K562 (cell line): Measurements from ENCODE around the gene DRG1. TPM values are rescaled to one million over a fixed set of nuclear protein-coding genes. Genes with fewer than 3 reads are reported as not detected.

Source experiments
- ESRRB ChIP-seq: fragments of 250-450 bp; sonication (Bioruptor Pico); IDR thresholded peaks from 2 replicates; pipeline ENCODE4 v1.5.0; 2020; ENCODE audit warnings: mild to moderate bottlenecking, moderate library complexity, borderline replicate concordance
- LCOR ChIP-seq: sonication (generic); formaldehyde crosslinking; IDR thresholded peaks from 2 replicates; pipeline ENCODE4 v1.8.0; 2022; ENCODE audit warnings: mild to moderate bottlenecking, missing genetic modification reagents
- MTA2 ChIP-seq: fragments of 450-650 bp; IDR thresholded peaks from 2 replicates; pipeline ENCODE4 v1.6.1; 2016; ENCODE audit warnings: low read depth
- PHF8 ChIP-seq: fragments of 200-600 bp; sonication (generic); IDR thresholded peaks from 2 replicates; pipeline ENCODE4 v1.6.1; 2012; ENCODE audit warnings: mixed run types, mild to moderate bottlenecking, inconsistent platforms, low read length, moderate library complexity, borderline replicate concordance
- RBBP5 ChIP-seq: fragments of 200-600 bp; sonication (generic); IDR thresholded peaks from 2 replicates; pipeline ENCODE4 v1.6.1; 2012; ENCODE audit warnings: borderline replicate concordance, mild to moderate bottlenecking, low read length, control low read depth, inconsistent platforms; ENCODE audit not compliant: insufficient read depth, poor library complexity, severe bottlenecking
- TBP ChIP-seq: optimal IDR thresholded peaks from 2 replicates; pipeline ENCODE3; 2011; ENCODE audit warnings: low read depth, low read length, improper control_type of control experiment
- TCFL5 ChIP-seq: fragments of 250-450 bp; sonication (Bioruptor Pico); conservative IDR thresholded peaks from 2 replicates; pipeline ENCODE4 v1.6.1; 2021; ENCODE audit warnings: mild to moderate bottlenecking, moderate library complexity, matching md5 sums
- ZC3H4 ChIP-seq: sonication (generic); formaldehyde crosslinking; IDR thresholded peaks from 2 replicates; pipeline ENCODE4 v1.9.0; 2021; ENCODE audit warnings: missing genetic modification reagents, borderline replicate concordance
- ZNF24 ChIP-seq: fragments of 450-650 bp; IDR thresholded peaks from 2 replicates; pipeline ENCODE4 v1.6.1; 2016
- ZSCAN32 ChIP-seq: fragments of 450-650 bp; formaldehyde crosslinking; IDR thresholded peaks from 2 replicates; pipeline ENCODE4 v1.4.0; 2020; ENCODE audit warnings: mild to moderate bottlenecking, moderate library complexity
- polyA plus RNA-seq, 8 experiments: library from polyadenylated mRNA; depleted of rRNA in 4 of 8; stranded (reverse) in 5 of 8; unstranded in 3 of 8; fragments of >200 nt; fragmentation: Nextera tagmentation in 2 of 8; fragmentation: Illumina TruSeq in 1 of 8; extraction: Ambion mirVana in 2 of 8; extraction: Trizol in 1 of 8; gene quantifications; 2 replicates each; pipeline versions ENCODE4 v1.2.1 to v1.2.3, GENCODE V29; 2011 to 2014; ENCODE audit warnings: inconsistent platforms in 1 of 8, missing spikeins in 1 of 8
- total RNA-seq, 7 experiments: library from RNA; depleted of rRNA in 6 of 7; stranded (reverse); fragments of >200 nt in 6 of 7; fragmentation: Illumina TruSeq in 2 of 7; extraction: Trizol in 2 of 7; gene quantifications; 2 replicates each; pipeline versions ENCODE4 v1.2.1 to v1.2.3, GENCODE V29; 2011 to 2021; ENCODE audit warnings: low replicate concordance in 1 of 7
- TF ChIP-seq, protein P1 (sequence below), 2 experiments: fragments of 450-650 bp in 1 of 2; IDR thresholded peaks; 2 replicates each; pipeline ENCODE4 v1.6.1; 2011 to 2017; ENCODE audit warnings: low read depth in 2 of 2, antibody characterized with exemption in 1 of 2, borderline replicate concordance in 1 of 2, low read length in 1 of 2, mild to moderate bottlenecking in 1 of 2, mixed read lengths in 1 of 2; ENCODE audit not compliant: control insufficient read depth in 1 of 2
- TF ChIP-seq, protein P2 (sequence below): sonication (generic); formaldehyde crosslinking; IDR thresholded peaks from 2 replicates; pipeline ENCODE4 v1.8.1; 2022; ENCODE audit warnings: missing genetic modification reagents
- TF ChIP-seq, protein P3 (sequence below): sonication (generic); formaldehyde crosslinking; IDR thresholded peaks from 2 replicates; pipeline ENCODE4 v1.4.0; 2020; ENCODE audit warnings: mild to moderate bottlenecking, missing genetic modification reagents
- TF ChIP-seq, protein P4 (sequence below), 2 experiments: IDR thresholded peaks in 1 of 2; conservative IDR thresholded peaks in 1 of 2; 2 replicates each; pipeline ENCODE4 v1.6.1; 2016; ENCODE audit warnings: low read depth in 2 of 2, mild to moderate bottlenecking in 1 of 2, missing compliant biosample characterization in 1 of 2, missing genetic modification characterization in 1 of 2, moderate library complexity in 1 of 2

DRG1 gene
- total and polyA plus RNA-seq, 9 of the 15 experiments (the other 6 are each of a cell fraction or from before 2014, with no cell fraction given) = 76.4 to 211 (median 93.3) TPM

DNA sequence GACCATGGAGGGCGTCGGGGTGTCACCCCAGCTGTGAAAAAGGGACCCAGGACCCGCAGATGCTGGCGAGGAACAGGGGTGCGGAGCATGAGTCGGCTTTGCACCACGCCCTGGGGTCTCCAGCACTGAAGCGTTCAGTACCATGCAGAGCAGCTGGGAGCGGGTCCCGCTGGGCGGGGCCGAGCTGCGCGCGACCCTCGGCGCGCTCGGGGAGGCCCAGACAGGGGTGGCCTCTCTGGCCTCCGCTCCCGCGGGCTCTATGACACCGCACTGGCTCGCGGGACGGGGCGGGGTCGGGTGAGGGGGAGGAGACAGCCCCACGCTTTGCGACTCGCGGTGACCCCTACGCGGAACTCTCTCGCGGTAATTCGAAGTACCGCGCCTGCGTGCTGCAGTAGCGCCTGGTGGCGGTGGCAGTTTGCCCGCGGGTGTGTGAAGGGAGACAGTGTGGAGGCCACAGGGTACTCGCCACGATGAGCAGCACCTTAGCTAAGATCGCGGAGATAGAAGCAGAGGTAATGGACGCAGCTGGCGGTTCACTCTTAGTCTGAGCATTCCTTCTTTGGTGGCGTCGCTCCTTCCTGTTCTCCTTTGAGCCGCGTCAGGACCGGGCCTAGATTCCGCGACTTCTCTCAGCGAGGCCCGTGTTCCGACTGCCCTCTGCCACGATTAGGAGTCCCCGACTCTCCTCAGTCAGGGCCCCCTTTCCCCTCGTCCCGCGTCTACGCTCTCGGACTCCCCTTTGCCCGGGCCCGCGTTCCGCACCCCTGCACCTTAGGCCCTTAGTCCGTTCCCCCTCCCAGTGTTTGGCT is at the start of gene DRG1 (continued):
- TF ChIP-seq ZNF24 = no peak
- TF ChIP-seq TBP = peak; percentile 72
- TF ChIP-seq PHF8 = peak; percentile 95
- no peak for TF ChIP-seq LCOR (CRISPR knock-in tag)
- TF ChIP-seq, protein P1, sequence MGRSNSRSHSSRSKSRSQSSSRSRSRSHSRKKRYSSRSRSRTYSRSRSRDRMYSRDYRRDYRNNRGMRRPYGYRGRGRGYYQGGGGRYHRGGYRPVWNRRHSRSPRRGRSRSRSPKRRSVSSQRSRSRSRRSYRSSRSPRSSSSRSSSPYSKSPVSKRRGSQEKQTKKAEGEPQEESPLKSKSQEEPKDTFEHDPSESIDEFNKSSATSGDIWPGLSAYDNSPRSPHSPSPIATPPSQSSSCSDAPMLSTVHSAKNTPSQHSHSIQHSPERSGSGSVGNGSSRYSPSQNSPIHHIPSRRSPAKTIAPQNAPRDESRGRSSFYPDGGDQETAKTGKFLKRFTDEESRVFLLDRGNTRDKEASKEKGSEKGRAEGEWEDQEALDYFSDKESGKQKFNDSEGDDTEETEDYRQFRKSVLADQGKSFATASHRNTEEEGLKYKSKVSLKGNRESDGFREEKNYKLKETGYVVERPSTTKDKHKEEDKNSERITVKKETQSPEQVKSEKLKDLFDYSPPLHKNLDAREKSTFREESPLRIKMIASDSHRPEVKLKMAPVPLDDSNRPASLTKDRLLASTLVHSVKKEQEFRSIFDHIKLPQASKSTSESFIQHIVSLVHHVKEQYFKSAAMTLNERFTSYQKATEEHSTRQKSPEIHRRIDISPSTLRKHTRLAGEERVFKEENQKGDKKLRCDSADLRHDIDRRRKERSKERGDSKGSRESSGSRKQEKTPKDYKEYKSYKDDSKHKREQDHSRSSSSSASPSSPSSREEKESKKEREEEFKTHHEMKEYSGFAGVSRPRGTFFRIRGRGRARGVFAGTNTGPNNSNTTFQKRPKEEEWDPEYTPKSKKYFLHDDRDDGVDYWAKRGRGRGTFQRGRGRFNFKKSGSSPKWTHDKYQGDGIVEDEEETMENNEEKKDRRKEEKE (IDR thresholded peaks at IDR 0.05; ENCODE audit: borderline replicate concordance in 1 of 2, control insufficient read depth in 1 of 2, low read depth in 2 of 2, low read length in 1 of 2) = 0 out of 4 replicates have a peak, but pooled peaks of 1 of the 2 experiments have one; percentile 38
- no peak for TF ChIP-seq TCFL5 (CRISPR knock-in tag)
- no peak for TF ChIP-seq MTA2
- TF ChIP-seq, protein P2, sequence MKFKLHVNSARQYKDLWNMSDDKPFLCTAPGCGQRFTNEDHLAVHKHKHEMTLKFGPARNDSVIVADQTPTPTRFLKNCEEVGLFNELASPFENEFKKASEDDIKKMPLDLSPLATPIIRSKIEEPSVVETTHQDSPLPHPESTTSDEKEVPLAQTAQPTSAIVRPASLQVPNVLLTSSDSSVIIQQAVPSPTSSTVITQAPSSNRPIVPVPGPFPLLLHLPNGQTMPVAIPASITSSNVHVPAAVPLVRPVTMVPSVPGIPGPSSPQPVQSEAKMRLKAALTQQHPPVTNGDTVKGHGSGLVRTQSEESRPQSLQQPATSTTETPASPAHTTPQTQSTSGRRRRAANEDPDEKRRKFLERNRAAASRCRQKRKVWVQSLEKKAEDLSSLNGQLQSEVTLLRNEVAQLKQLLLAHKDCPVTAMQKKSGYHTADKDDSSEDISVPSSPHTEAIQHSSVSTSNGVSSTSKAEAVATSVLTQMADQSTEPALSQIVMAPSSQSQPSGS (CRISPR knock-in tag) = peak; percentile 63; the same call in 1 of the 2 replicates
- TF ChIP-seq ZC3H4 (CRISPR knock-in tag) = no peak; the same call in 1 of the 2 replicates
- TF ChIP-seq ZSCAN32 (CRISPR knock-in tag) = no peak
- no peak for TF ChIP-seq ESRRB (CRISPR knock-in tag)
- TF ChIP-seq, protein P3, sequence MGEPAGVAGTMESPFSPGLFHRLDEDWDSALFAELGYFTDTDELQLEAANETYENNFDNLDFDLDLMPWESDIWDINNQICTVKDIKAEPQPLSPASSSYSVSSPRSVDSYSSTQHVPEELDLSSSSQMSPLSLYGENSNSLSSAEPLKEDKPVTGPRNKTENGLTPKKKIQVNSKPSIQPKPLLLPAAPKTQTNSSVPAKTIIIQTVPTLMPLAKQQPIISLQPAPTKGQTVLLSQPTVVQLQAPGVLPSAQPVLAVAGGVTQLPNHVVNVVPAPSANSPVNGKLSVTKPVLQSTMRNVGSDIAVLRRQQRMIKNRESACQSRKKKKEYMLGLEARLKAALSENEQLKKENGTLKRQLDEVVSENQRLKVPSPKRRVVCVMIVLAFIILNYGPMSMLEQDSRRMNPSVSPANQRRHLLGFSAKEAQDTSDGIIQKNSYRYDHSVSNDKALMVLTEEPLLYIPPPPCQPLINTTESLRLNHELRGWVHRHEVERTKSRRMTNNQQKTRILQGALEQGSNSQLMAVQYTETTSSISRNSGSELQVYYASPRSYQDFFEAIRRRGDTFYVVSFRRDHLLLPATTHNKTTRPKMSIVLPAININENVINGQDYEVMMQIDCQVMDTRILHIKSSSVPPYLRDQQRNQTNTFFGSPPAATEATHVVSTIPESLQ = no peak
- TF ChIP-seq, protein P4, sequence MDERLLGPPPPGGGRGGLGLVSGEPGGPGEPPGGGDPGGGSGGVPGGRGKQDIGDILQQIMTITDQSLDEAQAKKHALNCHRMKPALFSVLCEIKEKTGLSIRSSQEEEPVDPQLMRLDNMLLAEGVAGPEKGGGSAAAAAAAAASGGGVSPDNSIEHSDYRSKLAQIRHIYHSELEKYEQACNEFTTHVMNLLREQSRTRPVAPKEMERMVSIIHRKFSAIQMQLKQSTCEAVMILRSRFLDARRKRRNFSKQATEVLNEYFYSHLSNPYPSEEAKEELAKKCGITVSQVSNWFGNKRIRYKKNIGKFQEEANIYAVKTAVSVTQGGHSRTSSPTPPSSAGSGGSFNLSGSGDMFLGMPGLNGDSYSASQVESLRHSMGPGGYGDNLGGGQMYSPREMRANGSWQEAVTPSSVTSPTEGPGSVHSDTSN (CRISPR knock-in tag; IDR thresholded peaks at IDR 0.05; ENCODE audit: low read depth) = no peak
- TF ChIP-seq, protein P4 (tag; conservative IDR thresholded peaks at IDR 0.05; ENCODE audit: low read depth) = no peak
- TF ChIP-seq RBBP5 = peak; percentile 78
